Stimulated activated naive CD4-positive, alpha-beta T cell (primary cell): ENCODE results near the gene CDO1.

ENCODE experiments used
- DNase-seq, 6 experiments: peaks; one replicate each; lab custom pipeline; 2025; lab: John Stamatoyannopoulos, UW

CDO1 gene

GRCh38 chr5:115785381-115786065, 30.9 kb downstream of the CDO1 start:
- DNase-seq: no peak

GRCh38 chr5:115778417-115778816, 38.0 kb downstream of the CDO1 start:
- DNase-seq: no peak

- DNase-seq: no peak
Measured at GRCh38 chr5:115776989-115777388, 39.5 kb downstream of the CDO1 start.

GRCh38 chr5:115775999-115776398, 40.5 kb downstream of the CDO1 start:
- DNase-seq: no peak

- no peak for DNase-seq
Measured at GRCh38 chr5:115774684-115775083, 41.8 kb downstream of the CDO1 start.

GRCh38 chr5:115772731-115773475, 43.6 kb downstream of the CDO1 start:
- no peak for DNase-seq

GRCh38 chr5:115770466-115770865, 46.0 kb downstream of the CDO1 start:
- no peak for DNase-seq

GRCh38 chr5:115767424-115767823, 49.0 kb downstream of the CDO1 start:
- no peak for DNase-seq

GRCh38 chr5:115766608-115767007, 49.9 kb downstream of the CDO1 start:
- no peak for DNase-seq

GRCh38 chr5:115758356-115758755, 58.1 kb downstream of the CDO1 start:
- no peak for DNase-seq

GRCh38 chr5:115755675-115756074, 60.8 kb downstream of the CDO1 start:
- no peak for DNase-seq
